NCI-H460 (cell line): Measurements from ENCODE around the gene ST6GAL1. TPM values are rescaled to one million over a fixed set of nuclear protein-coding genes. Genes with fewer than 3 reads are reported as not detected.
"Not testable (repeated sequence)": the region's sequence is repeated elsewhere in the genome, so short reads cannot be mapped to it uniquely, and the experiment has no call there.

ENCODE experiments used
- DNase-seq: peaks from one replicate; pipeline ENCODE4 v3.0.0-alpha.2; 2016; ENCODE audit warnings: low read depth; ENCODE audit errors: extremely low read depth
- total RNA-seq: library from RNA; depleted of rRNA; stranded (reverse); fragments of >200 nt; shearing (Covaris generic); gene quantifications from 2 replicates; pipeline ENCODE4 v1.2.3, GENCODE V29; 2014

ST6GAL1 gene
- total RNA-seq, 1 experiment from 2014 or later = 18.8 TPM

GRCh38 chr3:186939536-186939935 is 9.2 kb downstream of the ST6GAL1 start:
- no peak for DNase-seq

DNA sequence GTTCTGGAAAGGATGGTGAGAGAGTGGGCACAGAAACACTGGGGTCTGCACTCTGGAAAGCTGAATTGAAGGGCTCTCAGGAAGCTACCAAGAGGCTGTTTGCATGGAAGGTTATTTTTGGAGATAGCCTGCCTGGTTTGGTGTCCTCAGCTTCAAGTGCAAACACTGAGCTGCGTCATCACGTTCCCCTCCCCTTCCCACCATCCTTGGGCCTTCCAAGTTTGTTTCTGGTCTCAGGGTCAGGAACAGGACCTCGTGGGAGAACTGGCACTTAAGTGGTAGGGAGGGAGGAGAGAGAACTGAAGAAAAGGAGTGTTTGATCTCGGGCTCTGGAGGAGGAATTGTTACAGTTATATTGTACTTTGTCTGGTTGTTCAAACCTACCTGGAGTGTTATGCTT is 10.6 kb downstream of the ST6GAL1 start:
- no peak for DNase-seq

GRCh38 chr3:186942168-186942567 is 11.8 kb downstream of the ST6GAL1 start:
- no peak for DNase-seq

DNA sequence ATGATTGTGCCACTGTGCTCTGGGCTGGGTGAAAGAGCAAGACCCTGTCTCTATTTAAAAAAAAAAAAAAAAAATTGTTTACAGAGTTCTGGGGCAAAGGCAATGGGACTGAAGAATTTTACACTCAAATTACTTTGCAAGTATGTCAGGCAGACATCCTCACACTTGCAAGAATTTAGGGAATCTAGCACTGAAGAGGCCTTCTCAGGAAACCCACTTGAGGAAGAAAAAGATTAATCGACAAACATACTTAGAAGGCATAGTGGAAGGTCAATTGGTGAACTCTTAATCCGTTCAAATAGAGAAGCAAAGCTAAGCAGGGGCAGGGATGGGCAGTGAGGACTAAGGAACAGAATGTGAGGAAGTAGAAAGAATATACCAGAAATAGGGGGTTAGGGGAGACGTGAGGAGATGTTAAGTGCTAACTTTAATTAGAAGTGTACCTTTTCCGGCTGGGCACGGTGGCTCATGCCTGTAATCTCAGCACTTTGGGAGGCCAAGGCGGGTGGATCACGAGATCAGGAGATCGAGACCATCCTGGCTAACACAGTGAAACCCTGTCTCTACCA is 15.0 kb downstream of the ST6GAL1 start:
- DNase-seq = no peak

DNA sequence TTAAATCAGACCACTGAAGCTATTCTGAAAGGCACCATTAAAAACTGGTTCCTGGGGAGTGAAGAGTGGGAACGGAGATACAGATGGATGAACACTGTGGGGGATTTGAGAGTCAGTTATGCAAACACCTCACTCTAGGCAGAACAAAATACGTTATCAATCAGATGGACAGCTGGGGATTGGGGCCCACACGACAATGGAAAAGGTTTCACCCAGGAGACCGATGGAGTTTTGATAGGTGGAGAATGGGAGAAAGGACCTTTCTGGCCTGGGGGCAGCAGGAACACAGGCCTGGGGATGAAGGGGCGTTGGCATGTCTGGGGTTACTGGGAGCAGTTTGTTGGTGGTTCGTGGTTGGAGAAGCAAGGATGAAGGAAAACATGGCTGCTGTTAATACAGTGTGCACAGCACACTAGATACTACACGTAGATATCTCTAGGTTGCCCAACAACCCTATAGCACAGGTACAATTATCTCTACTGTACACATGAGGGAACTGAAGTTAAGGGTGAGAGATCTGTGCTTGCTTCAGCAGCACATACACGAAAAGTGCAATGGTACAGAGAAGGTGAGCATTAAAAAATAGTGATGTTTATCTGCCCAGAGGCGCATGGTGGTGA is 16.5 kb downstream of the ST6GAL1 start:
- no peak for DNase-seq

- no peak for DNase-seq
Observed at GRCh38 chr3:186949281-186949982, 19.1 kb downstream of the ST6GAL1 start.

GRCh38 chr3:186950402-186951093 is 20.2 kb downstream of the ST6GAL1 start:
- no peak for DNase-seq

DNA sequence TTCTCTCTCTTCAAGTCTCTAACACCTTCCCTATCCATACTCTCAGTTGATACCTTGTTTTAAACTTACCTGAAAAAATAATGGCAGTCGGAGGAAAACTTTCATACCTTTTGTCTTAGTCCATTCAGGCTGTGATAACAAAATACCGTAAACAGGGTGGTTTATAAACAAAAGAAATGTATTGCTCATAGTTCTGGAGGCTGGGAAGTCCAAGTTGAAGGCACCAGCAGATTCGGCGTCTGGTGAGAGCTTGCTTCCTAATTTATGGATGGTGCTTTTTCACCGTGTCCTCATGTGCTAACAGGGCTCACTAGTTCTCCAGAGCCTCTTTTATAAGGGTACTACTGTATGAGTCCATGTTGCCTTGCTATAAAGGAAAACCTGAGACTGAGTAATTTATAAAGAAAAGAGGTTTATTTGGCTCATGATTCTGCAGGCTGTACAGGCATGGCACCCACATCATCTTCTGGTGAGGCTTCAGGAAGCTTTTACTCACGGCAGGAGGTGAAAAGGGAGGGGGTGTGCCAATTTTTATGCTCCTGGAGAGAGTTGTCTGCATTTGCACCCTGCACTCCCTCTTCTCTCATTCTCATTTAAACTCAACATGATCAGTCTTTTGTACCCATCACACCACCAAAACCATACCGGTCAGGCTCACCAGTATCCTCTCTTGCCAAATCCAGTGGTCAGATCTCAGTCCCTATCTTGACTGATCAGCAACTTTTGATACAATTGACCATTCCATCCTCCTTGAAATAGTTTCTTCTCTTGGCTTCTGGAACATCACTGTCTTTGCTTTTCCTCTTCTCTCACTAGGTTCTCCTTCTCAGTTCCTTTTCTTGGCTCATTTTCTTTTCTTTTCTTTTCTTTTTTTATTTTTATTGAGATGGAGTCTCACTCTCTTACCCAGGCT is 21.6 kb downstream of the ST6GAL1 start:
- DNase-seq = no peak

DNA sequence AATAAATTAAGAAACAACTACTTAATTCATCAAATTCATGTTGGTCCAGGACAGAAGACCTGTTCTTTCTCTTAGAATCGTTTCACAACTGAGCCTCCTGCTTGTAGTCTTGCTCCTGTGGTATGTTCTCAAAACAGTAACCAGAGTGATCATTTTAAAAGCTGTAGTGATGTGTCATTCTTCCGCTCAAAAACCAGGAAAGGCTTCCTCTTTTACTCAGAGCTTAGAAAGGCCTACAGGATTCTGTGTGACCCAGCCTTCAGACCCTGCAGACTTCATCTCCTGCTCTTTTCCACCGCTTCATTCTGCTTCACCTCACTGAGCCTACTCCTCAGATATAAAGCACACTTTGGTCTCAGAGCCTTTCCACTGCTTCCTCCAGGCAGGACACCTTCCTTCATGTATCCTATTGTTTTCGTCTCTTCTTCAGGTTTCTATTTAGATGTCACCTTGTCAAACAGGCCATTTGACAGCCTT is 22.7 kb downstream of the ST6GAL1 start:
- DNase-seq = no peak

GRCh38 chr3:186953992-186954699 is 23.8 kb downstream of the ST6GAL1 start:
- DNase-seq = not testable (repeated sequence)

DNA sequence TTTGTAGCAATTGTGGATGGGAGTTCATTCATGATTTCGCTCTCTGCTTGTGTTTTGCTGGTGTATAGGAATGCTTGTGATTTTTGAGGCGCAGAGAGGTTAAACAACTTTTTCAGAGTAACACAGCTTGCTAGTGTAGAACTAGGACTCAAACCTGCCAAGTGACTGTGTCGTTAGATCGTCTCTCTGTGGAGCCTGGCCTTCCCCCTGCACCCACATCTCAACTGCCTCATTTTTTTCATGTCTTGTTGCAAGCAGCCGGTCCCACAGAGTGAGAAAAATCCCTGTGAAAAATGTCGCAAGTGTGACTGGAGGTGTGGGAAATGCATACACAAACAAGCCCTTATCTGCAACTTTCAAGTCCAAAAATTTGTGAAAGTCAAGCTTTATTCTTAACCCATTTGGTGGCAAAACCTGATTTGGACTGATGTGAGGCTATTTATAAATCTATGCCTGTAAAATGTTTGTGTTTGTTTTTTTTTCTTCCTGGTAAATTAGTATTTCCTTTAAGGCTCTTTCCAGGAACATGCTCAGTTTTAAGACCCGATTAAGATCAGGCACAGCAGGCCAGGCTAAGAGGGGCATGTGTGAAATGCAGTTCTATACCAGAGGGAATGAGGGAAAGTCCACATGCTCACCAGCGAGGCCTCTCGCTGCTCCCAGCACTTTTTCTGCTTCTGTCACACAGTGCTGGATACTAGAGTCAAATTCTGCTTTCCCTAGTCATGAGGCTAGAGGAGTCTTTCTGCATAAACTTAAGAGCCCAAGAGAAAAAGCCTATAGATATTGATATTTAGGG is 25.8 kb downstream of the ST6GAL1 start:
- DNase-seq = no peak

GRCh38 chr3:186959029-186959624 is 28.8 kb downstream of the ST6GAL1 start:
- no peak for DNase-seq

GRCh38 chr3:186960347-186960746 is 30.0 kb downstream of the ST6GAL1 start:
- no peak for DNase-seq

DNA sequence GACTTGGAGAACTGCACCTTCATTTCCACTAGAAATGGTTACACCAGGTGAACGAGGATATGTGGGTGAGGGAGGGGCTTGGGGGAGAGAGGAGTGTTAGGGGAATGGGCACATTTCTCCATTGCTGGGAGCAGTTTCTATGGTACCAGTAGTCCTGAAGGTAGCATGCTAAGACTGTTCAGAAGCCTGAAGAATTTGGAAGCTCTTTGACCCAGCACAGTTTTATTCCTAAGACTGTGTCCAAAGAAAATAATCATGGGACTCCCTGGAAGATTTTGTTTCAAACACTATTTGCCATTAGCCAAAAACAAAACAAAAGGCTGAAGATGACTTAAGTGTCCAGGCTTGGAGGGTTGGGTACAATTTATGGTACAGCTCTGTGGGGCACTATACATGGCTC is 32.1 kb downstream of the ST6GAL1 start:
- no peak for DNase-seq

DNA sequence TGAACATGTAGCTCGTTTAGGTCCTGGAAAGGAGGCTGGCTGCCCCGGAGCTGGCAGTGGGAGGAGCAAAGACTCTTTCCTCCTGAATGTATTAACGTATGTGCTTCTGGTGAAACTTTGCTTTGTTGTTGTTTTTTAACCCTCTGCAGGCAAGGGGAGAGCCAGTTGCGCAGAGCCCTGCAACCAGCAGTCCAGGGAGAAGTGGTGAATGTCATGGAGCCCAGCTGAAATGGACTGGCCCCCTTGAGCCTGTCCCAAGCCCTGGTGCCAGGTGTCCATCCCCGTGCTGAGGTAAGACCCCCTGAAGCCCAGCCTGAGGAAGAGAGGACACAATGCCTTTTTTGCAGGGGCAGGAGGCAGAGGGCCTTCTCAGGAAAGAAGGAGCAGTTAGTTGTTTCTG is 33.3 kb downstream of the ST6GAL1 start:
- no peak for DNase-seq

GRCh38 chr3:186964071-186964470 is 33.7 kb downstream of the ST6GAL1 start:
- no peak for DNase-seq

- no peak for DNase-seq
Observed at GRCh38 chr3:186964616-186965015, 34.3 kb downstream of the ST6GAL1 start.

DNA sequence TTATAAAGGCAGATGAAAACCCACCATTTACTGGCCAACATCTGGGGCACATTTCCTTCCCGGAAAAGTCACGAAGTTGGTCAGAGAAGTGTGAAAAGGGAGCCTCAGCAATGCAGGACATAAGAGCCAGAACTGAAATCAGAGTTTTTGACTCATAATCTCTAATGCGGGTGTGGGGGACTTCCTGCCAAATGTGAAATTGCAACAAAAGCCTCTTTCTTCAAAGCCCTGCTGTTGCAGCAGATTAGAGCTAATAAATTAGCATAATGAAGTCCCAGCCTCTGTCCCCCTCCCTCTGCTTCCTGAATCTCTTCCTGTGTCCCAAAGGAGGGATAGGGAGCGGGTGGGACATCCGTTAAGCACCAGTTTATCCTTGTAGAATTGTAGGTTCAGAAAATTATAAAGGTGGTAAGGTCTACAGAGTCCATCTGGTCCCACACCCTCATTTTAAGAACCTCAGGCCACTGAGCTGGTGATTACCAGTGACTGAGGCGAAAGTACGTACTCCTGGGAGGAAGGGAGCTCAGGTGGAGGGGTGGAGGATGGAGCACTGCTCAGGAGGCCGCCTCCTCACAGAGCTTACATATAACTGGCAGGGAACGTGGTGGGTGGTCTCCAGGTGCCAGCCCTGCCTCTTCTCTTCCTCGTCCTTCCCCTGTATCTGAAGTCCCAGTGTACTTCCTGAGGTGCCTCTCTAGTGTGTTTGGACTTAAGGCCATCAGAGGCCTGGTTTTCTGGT is 35.0 kb downstream of the ST6GAL1 start:
- DNase-seq = no peak
